Skin epidermis (tissue), 12 donors: ENCODE results near the gene GPR160.

Source experiments
- H3K27ac ChIP-seq, 21 experiments: fragments of 200-600 bp; sonication (generic) in 11 of 21; one replicate each; pipeline ENCODE4 v1.5.0; 2020; ENCODE audit warnings: mild to moderate bottlenecking in 3 of 21, inconsistent platforms in 2 of 21, moderate library complexity in 2 of 21
- H3K4me3 ChIP-seq, 7 experiments: fragments of 200-600 bp; sonication (generic) in 2 of 7; one replicate each; pipeline ENCODE4 v1.5.0; 2020; ENCODE audit warnings: inconsistent platforms in 2 of 7, mild to moderate bottlenecking in 2 of 7, moderate library complexity in 1 of 7

GPR160 gene

GRCh38 chr3:170023165-170023564 lies 14.6 kb upstream of the GPR160 start:
- no peak overlapping the region for H3K4me3 ChIP-seq
- H3K27ac ChIP-seq = no peak overlapping the region

- no peak overlapping the region for H3K4me3 ChIP-seq
Measured at GRCh38 chr3:170024581-170024980, 13.2 kb upstream of the GPR160 start.

GRCh38 chr3:170027233-170028102 lies 10.3 kb upstream of the GPR160 start:
- H3K27ac ChIP-seq = no peak overlapping the region
- H3K4me3 ChIP-seq = no peak overlapping the region

More at GRCh38 chr3:170024581-170024980, 13.2 kb upstream of the GPR160 start:
- H3K27ac ChIP-seq = no peak overlapping the region

GRCh38 chr3:170033489-170033888 lies 4.3 kb upstream of the GPR160 start:
- Histone ChIP-seq H3K4me3 (no peak overlapping the region), H3K27ac (no peak overlapping the region)

- Histone ChIP-seq H3K4me3 (peak overlapping the region; percentile 51 to 65 (median 59)), H3K27ac (peak overlapping the region in 5 of 21 experiments; percentile 18 to 51 (median 49))
Measured at GRCh38 chr3:170038434-170039110, 777 bp downstream of the GPR160 start.

GRCh38 chr3:170040418-170040817 lies 2.6 kb downstream of the GPR160 start:
- H3K27ac ChIP-seq = no peak overlapping the region
- no peak overlapping the region for H3K4me3 ChIP-seq

GRCh38 chr3:170043506-170043905 lies 5.7 kb downstream of the GPR160 start:
- Histone ChIP-seq H3K27ac (no peak overlapping the region), H3K4me3 (no peak overlapping the region)

- Histone ChIP-seq H3K4me3 (no peak overlapping the region), H3K27ac (peak overlapping the region in 5 of 21 experiments; percentile 22 to 73 (median 32))
Measured at GRCh38 chr3:170044271-170044670, 6.5 kb downstream of the GPR160 start.

GRCh38 chr3:170044795-170045244 lies 7.0 kb downstream of the GPR160 start:
- H3K27ac ChIP-seq = peak overlapping the region in 5 of 21 experiments; percentile 22 to 73 (median 32)
- no peak overlapping the region for H3K4me3 ChIP-seq

- Histone ChIP-seq H3K27ac (no peak overlapping the region), H3K4me3 (no peak overlapping the region)
Measured at GRCh38 chr3:170046269-170047132, 8.7 kb downstream of the GPR160 start.

- no peak overlapping the region for H3K27ac ChIP-seq
- no peak overlapping the region for H3K4me3 ChIP-seq
Measured at GRCh38 chr3:170047133-170047404, 9.3 kb downstream of the GPR160 start.

- Histone ChIP-seq H3K4me3 (no peak overlapping the region), H3K27ac (no peak overlapping the region)
Measured at GRCh38 chr3:170049146-170050000, 11.6 kb downstream of the GPR160 start.

GRCh38 chr3:170050753-170051152 lies 13.0 kb downstream of the GPR160 start:
- H3K4me3 ChIP-seq = no peak overlapping the region
- no peak overlapping the region for H3K27ac ChIP-seq

- no peak overlapping the region for H3K4me3 ChIP-seq
- H3K27ac ChIP-seq = no peak overlapping the region
Measured at GRCh38 chr3:170052398-170052797, 14.6 kb downstream of the GPR160 start.

- Histone ChIP-seq H3K27ac (no peak overlapping the region), H3K4me3 (no peak overlapping the region)
Measured at GRCh38 chr3:170054204-170054603, 16.4 kb downstream of the GPR160 start.

- no peak overlapping the region for H3K4me3 ChIP-seq
Measured at GRCh38 chr3:170055209-170055608, 17.4 kb downstream of the GPR160 start.

GRCh38 chr3:170056710-170057454 lies 19.1 kb downstream of the GPR160 start:
- no peak overlapping the region for H3K27ac ChIP-seq
- H3K4me3 ChIP-seq = no peak overlapping the region

More at GRCh38 chr3:170055209-170055608, 17.4 kb downstream of the GPR160 start:
- no peak overlapping the region for H3K27ac ChIP-seq

GRCh38 chr3:170057550-170057949 lies 19.8 kb downstream of the GPR160 start:
- Histone ChIP-seq H3K27ac (no peak overlapping the region), H3K4me3 (no peak overlapping the region)

- no peak overlapping the region for H3K27ac ChIP-seq
Measured at GRCh38 chr3:170058127-170058526, 20.3 kb downstream of the GPR160 start.

More at GRCh38 chr3:170058127-170058526, 20.3 kb downstream of the GPR160 start:
- no peak overlapping the region for H3K4me3 ChIP-seq
